ENCODE measurements around the gene ALKBH1.

The ALKBH1 gene

GRCh38 chr14:77630111-77630510 lies 77.7 kb downstream of the ALKBH1 start:
- peaks cover 17% of the 10 kb centered on the region for H3K9me3 ChIP-seq (ENCODE audit: severe bottlenecking)
- H3K4me3 ChIP-seq (ENCODE audit: low read depth, low read length): no peak overlapping the region
- no peak for DNase-seq
- no peak overlapping the region for H3K27ac ChIP-seq
- no peaks in the 10 kb centered on the region for H3K36me3 ChIP-seq
- no peak for TF ChIP-seq CTCF (IDR thresholded peaks at IDR 0.05; ENCODE audit: low read depth, low read length)
- H3K27me3 ChIP-seq (ENCODE audit: insufficient read depth, low read depth, severe bottlenecking): no peaks in the 10 kb centered on the region

- Histone ChIP-seq H3K27me3 (ENCODE audit: insufficient read depth, low read depth, severe bottlenecking) (no peaks in the 10 kb centered on the region), H3K27ac (no peak overlapping the region), H3K4me3 (ENCODE audit: low read depth, low read length) (no peak overlapping the region), H3K36me3 (no peaks in the 10 kb centered on the region), H3K9me3 (ENCODE audit: severe bottlenecking) (peaks cover 6% of the 10 kb centered on the region)
- TF ChIP-seq CTCF (IDR thresholded peaks at IDR 0.05; ENCODE audit: low read depth, low read length): no peak
- DNase-seq: no peak
Observed at GRCh38 chr14:77625360-77625759, 82.5 kb downstream of the ALKBH1 start.

- H3K4me3 ChIP-seq (ENCODE audit: low read depth, low read length): no peak overlapping the region
- H3K36me3 ChIP-seq: no peaks in the 10 kb centered on the region
- no peaks in the 10 kb centered on the region for H3K9me3 ChIP-seq (ENCODE audit: severe bottlenecking)
- TF ChIP-seq CTCF (IDR thresholded peaks at IDR 0.05; ENCODE audit: low read depth, low read length): no peak
- H3K27me3 ChIP-seq (ENCODE audit: insufficient read depth, low read depth, severe bottlenecking): no peaks in the 10 kb centered on the region
- DNase-seq: no peak
- H3K27ac ChIP-seq: no peak overlapping the region
Observed at GRCh38 chr14:77623201-77623600, 84.6 kb downstream of the ALKBH1 start.
